Measurements from ENCODE around the gene OSBPL3. TPM values are rescaled to one million over a fixed set of nuclear protein-coding genes. Genes with fewer than 3 reads are reported as not detected.

The OSBPL3 gene
- total RNA-seq, 1 experiment from 2014 or later, result 16.0 TPM

GRCh38 chr7:24932389-24932788 is 47.6 kb downstream of the OSBPL3 start (continued):
- TF ChIP-seq, protein P1, sequence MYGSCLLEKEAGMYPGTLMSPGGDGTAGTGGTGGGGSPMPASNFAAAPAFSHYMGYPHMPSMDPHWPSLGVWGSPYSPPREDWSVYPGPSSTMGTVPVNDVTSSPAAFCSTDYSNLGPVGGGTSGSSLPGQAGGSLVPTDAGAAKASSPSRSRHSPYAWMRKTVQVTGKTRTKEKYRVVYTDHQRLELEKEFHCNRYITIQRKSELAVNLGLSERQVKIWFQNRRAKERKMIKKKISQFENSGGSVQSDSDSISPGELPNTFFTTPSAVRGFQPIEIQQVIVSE (CRISPR knock-in tag; IDR thresholded peaks at IDR 0.05; ENCODE audit: borderline replicate concordance), result no peak

DNA sequence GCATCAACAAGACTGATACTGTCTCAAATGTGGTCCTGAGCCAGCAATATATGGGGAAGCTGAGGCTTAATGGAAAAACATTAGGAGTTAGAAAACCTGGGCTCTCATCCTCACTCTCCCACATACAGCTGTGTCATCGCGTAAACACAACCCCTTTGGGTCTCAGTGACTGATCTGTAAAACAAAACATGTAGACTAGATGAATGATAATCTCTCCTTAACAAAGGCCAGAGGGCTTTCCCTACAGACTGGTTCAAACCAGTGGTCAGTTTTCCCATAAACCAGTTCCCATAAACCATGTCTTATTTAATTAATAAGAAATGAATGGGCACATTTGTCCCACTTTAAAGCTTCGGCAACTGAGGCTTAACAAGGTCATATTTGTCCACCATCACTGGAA is 48.1 kb downstream of the OSBPL3 start:
- H3K9me3 Mint-ChIP-seq, result peaks cover 12% of the 10 kb centered on the region

More for the DNA sequence above, 48.1 kb downstream of the OSBPL3 start:
- TF ChIP-seq NR1H2 (CRISPR knock-in tag; IDR thresholded peaks at IDR 0.05), result no peak
- no peak for TF ChIP-seq ZNF512 (CRISPR knock-in tag; IDR thresholded peaks at IDR 0.05; ENCODE audit: borderline replicate concordance)
- TF ChIP-seq, protein P2, sequence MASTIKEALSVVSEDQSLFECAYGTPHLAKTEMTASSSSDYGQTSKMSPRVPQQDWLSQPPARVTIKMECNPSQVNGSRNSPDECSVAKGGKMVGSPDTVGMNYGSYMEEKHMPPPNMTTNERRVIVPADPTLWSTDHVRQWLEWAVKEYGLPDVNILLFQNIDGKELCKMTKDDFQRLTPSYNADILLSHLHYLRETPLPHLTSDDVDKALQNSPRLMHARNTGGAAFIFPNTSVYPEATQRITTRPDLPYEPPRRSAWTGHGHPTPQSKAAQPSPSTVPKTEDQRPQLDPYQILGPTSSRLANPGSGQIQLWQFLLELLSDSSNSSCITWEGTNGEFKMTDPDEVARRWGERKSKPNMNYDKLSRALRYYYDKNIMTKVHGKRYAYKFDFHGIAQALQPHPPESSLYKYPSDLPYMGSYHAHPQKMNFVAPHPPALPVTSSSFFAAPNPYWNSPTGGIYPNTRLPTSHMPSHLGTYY (CRISPR knock-in tag; IDR thresholded peaks at IDR 0.05), result no peak
- no peak for TF ChIP-seq ATF2 (CRISPR knock-in tag; IDR thresholded peaks at IDR 0.05; ENCODE audit: borderline replicate concordance, low read depth)
- TF ChIP-seq, protein P3, sequence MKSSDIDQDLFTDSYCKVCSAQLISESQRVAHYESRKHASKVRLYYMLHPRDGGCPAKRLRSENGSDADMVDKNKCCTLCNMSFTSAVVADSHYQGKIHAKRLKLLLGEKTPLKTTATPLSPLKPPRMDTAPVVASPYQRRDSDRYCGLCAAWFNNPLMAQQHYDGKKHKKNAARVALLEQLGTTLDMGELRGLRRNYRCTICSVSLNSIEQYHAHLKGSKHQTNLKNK (CRISPR knock-in tag; IDR thresholded peaks at IDR 0.05), result no peak
- no peak for TF ChIP-seq MLX (CRISPR knock-in tag; IDR thresholded peaks at IDR 0.05)
- no peak for TF ChIP-seq TEAD1 (CRISPR knock-in tag; IDR thresholded peaks at IDR 0.05)
- no peak for TF ChIP-seq ZNF425 (CRISPR knock-in tag; conservative IDR thresholded peaks at IDR 0.05)
- no peak for TF ChIP-seq AR (CRISPR knock-in tag; IDR thresholded peaks at IDR 0.05)
- no peak for TF ChIP-seq TEAD4 (CRISPR knock-in tag; IDR thresholded peaks at IDR 0.05)
- no peak for TF ChIP-seq TCF7 (CRISPR knock-in tag; IDR thresholded peaks at IDR 0.05; ENCODE audit: low read depth)
- TF ChIP-seq STAT6 (CRISPR knock-in tag; conservative IDR thresholded peaks at IDR 0.05; ENCODE audit: low read depth), result no peak
- no peak for TF ChIP-seq SP1 (CRISPR knock-in tag; conservative IDR thresholded peaks at IDR 0.05)
- peak overlapping the region; percentile 39; the same call in 1 of the 2 replicates for H3K27ac Mint-ChIP-seq
- peaks cover 7% of the 10 kb centered on the region for H3K36me3 Mint-ChIP-seq
- peaks cover 59% of the 10 kb centered on the region for H3K4me1 Mint-ChIP-seq
- CTCF ChIA-PET, result interaction anchor here (0.9 to 1.1 kb wide), 2 partner anchors 47 to 162 kb away, joined by 3 read pairs; no protein-coding TSS in a partner anchor
- DNase-seq (ENCODE audit: low spot score) (no peak), ATAC-seq (peak; percentile 34; the same call in 1 of the 2 replicates)
- H3K4me3 Mint-ChIP-seq, result no peak overlapping the region
- H3K27me3 Mint-ChIP-seq (ENCODE audit: low read depth), result no peaks in the 10 kb centered on the region
- POLR2A ChIA-PET, result no interaction called here
